Panc1 (cell line): ENCODE data around the gene KCNJ14. TPM values are rescaled to one million over a fixed set of nuclear protein-coding genes. Genes with fewer than 3 reads are reported as not detected.

Source experiments
- ATAC-seq: fragments of 200-7000 bp; cut with Tn5 transposase; 2 replicates; pipeline ENCODE4 v1.9.1; 2020; ENCODE audit warnings: mild to moderate bottlenecking, moderate library complexity
- BruUV-seq: library from RNA; stranded (reverse); fragments of 400-500 nt; replicated peaks from 2 replicates; lab custom pipeline; 2021; lab: Mats Ljungman, UMichigan
- CTCF ChIA-PET: fragments of 300-600 bp; sonication (Branson Sonifier 250); formaldehyde crosslinking; loops from one replicate; lab custom pipeline; 2022; ENCODE audit warnings: antibody characterized with exemption; lab: Charles Lee
- POLR2A ChIA-PET: fragments of 300-600 bp; sonication (Branson Sonifier 250); formaldehyde crosslinking; loops from one replicate; lab custom pipeline; 2022; ENCODE audit warnings: antibody characterized with exemption; lab: Charles Lee
- DNase-seq: peaks from one replicate; pipeline ENCODE4 v3.0.0-alpha.2; 2010; ENCODE audit warnings: low read depth, low spot score
- H3K27ac ChIP-seq: 2 replicates; pipeline ENCODE4 v1.5.1; 2011; ENCODE audit warnings: mild to moderate bottlenecking, low read length, inconsistent platforms
- H3K27me3 ChIP-seq: fragments of 200-500 bp; sonication (Bioruptor generic); 2 replicates; pipeline ENCODE4 v1.6.0; 2014; ENCODE audit warnings: low read length, inconsistent platforms; ENCODE audit not compliant: control insufficient read depth, insufficient read depth
- H3K36me3 ChIP-seq: fragments of 200-500 bp; sonication (Bioruptor generic); 2 replicates; pipeline ENCODE4 v1.5.1; 2014; ENCODE audit warnings: inconsistent platforms, mild to moderate bottlenecking, low read length, moderate library complexity; ENCODE audit not compliant: control insufficient read depth, insufficient read depth
- H3K4me1 ChIP-seq: 2 replicates; pipeline ENCODE4 v1.5.1; 2011; ENCODE audit warnings: inconsistent platforms, mild to moderate bottlenecking, low read length, moderate library complexity; ENCODE audit not compliant: control insufficient read depth, insufficient read depth
- H3K4me3 ChIP-seq, 2 experiments: 2 replicates each; pipeline ENCODE4 v1.5.1; 2011 to 2012; ENCODE audit warnings: low read depth in 2 of 2, low read length in 2 of 2, mild to moderate bottlenecking in 2 of 2, inconsistent platforms in 1 of 2, moderate library complexity in 1 of 2
- H3K9me3 ChIP-seq: fragments of 200-500 bp; sonication (Bioruptor generic); 2 replicates; pipeline ENCODE4 v1.5.1; 2014; ENCODE audit warnings: low read depth, mild to moderate bottlenecking, inconsistent platforms, low read length, moderate library complexity; ENCODE audit not compliant: control insufficient read depth, insufficient read depth
- POLR2AphosphoS5 ChIP-seq: IDR thresholded peaks from 2 replicates; pipeline ENCODE4 v1.6.1; 2012; ENCODE audit warnings: mild to moderate bottlenecking, low read depth, low read length, moderate library complexity
- REST ChIP-seq, 2 experiments: IDR thresholded peaks; 2 replicates each; pipeline ENCODE4 v1.6.1; 2011 to 2012; ENCODE audit warnings: low read depth in 2 of 2, control low read depth in 1 of 2, low read length in 1 of 2, mild to moderate bottlenecking in 1 of 2, moderate library complexity in 1 of 2; ENCODE audit not compliant: insufficient read depth in 1 of 2
- SIN3A ChIP-seq: IDR thresholded peaks from 2 replicates; pipeline ENCODE4 v1.6.1; 2012; ENCODE audit warnings: low read depth, mild to moderate bottlenecking, low read length, moderate library complexity, borderline replicate concordance; ENCODE audit not compliant: insufficient read depth
- TCF7L2 ChIP-seq: IDR thresholded peaks from 2 replicates; pipeline ENCODE4 v1.6.1; 2011; ENCODE audit warnings: mild to moderate bottlenecking, low read depth, low read length, inconsistent platforms
- in situ Hi-C: cut with HindIII; loops from 2 replicates; pipeline ENCODE4 v1.10.0; 2016; ENCODE audit warnings: low sequenced_read_pairs, low pct_unique_long_range_greater_than_20kb
- intact Hi-C: fragments of 100-400 bp; cut with micrococcal nuclease; formaldehyde crosslinking; loops from one replicate; pipeline ENCODE4 v1.10.0; 2022; ENCODE audit not compliant: unreplicated experiment
- total RNA-seq: library from RNA; stranded (reverse); gene quantifications from one replicate; pipeline ENCODE4 v1.2.1, GENCODE V29; 2021; ENCODE audit not compliant: unreplicated experiment

KCNJ14 gene
- total RNA-seq, 1 experiment from 2014 or later, result 2.9 TPM

- no TSS peak for BruUV-seq
- in situ Hi-C loops (no loop called here), intact Hi-C loops (no loop called here)
- CTCF ChIA-PET, result interaction anchor here (0.6 kb wide), 1 partner anchor 28 kb away, joined by 5 read pairs; no protein-coding TSS in a partner anchor
- TF ChIP-seq POLR2AphosphoS5, result no peak
- no peak for TF ChIP-seq SIN3A
- no peak for TF ChIP-seq REST (IDR thresholded peaks at IDR 0.05; ENCODE audit: insufficient read depth in 1 of 2, low read depth in 2 of 2, low read length in 1 of 2)
- peak overlapping the region; percentile 57 for H3K4me3 ChIP-seq
- ATAC-seq, result peak; percentile 90
- no peak overlapping the region for H3K27ac ChIP-seq
- POLR2A ChIA-PET, result interaction anchor here (0.5 kb wide), 2 partner anchors 20 to 37 kb away, joined by 3 to 9 read pairs; no protein-coding TSS in a partner anchor
- no peaks in the 10 kb centered on the region for H3K36me3 ChIP-seq
- H3K4me1 ChIP-seq, result peaks cover 4% of the 10 kb centered on the region; the same call in 1 of the 2 replicates
- no peaks in the 10 kb centered on the region for H3K27me3 ChIP-seq
- no peak for DNase-seq
- H3K9me3 ChIP-seq, result no peaks in the 10 kb centered on the region
Observed at GRCh38 chr19:48513289-48514122, 58.1 kb downstream of the KCNJ14 start.

- Histone ChIP-seq H3K27me3 (no peaks in the 10 kb centered on the region), H3K9me3 (no peaks in the 10 kb centered on the region), H3K36me3 (no peaks in the 10 kb centered on the region), H3K4me1 (peaks cover 4% of the 10 kb centered on the region; the same call in 1 of the 2 replicates), H3K4me3 (peak overlapping the region in 1 of 2 experiments; percentile 57; a peak in 2 of 4 replicates), H3K27ac (0 out of 2 replicates have a peak overlapping the region, but pooled peaks have one; percentile 29)
- BruUV-seq, result no TSS peak
- CTCF ChIA-PET, result interaction anchor here (0.6 kb wide), 1 partner anchor 27 kb away, joined by 5 read pairs; no protein-coding TSS in a partner anchor
- in situ Hi-C loops, result no loop called here
- DNase-seq (no peak), ATAC-seq (no peak; the same call in 1 of the 2 replicates)
- intact Hi-C loops, result no loop called here
- TF ChIP-seq TCF7L2 (no peak), SIN3A (no peak), REST (IDR thresholded peaks at IDR 0.05; ENCODE audit: insufficient read depth in 1 of 2, low read depth in 2 of 2, low read length in 1 of 2) (no peak)
- POLR2A ChIA-PET, result interaction anchor here (0.5 kb wide), 2 partner anchors 21 to 37 kb away, joined by 3 to 9 read pairs; no protein-coding TSS in a partner anchor
Observed at GRCh38 chr19:48514123-48514458, 58.7 kb downstream of the KCNJ14 start.
